A549 (cell line): ENCODE data around the gene TRAF3. TPM values are rescaled to one million over a fixed set of nuclear protein-coding genes. Genes with fewer than 3 reads are reported as not detected.
A peak's percentile ranks its signal among the peaks of the same experiment; 100 is the strongest.

Experiments
- ATAC-seq, 2 experiments: fragments of 200-7000 bp in 1 of 2; fragments of >200 bp in 1 of 2; cut with Nextera tagmentation in 1 of 2; cut with Tn5 transposase in 1 of 2; 3 replicates each; pipeline versions ENCODE4 v1.8.0 to v1.9.1; 2018 to 2020; ENCODE audit warnings: mild to moderate bottlenecking in 1 of 2, moderate library complexity in 1 of 2
- CTCF ChIA-PET: fragments of 300-600 bp; sonication (Branson Sonifier 250); formaldehyde crosslinking; extraction: SDS; loops from one replicate; lab custom pipeline; 2021; ENCODE audit warnings: antibody characterized with exemption, inconsistent platforms; lab: Yijun Ruan, JAX
- POLR2A ChIA-PET: fragments of 350-600 bp; formaldehyde crosslinking; extraction: SDS; loops from one replicate; lab custom pipeline; 2021; ENCODE audit warnings: antibody characterized with exemption, inconsistent platforms; lab: Yijun Ruan, JAX
- DNase-seq, 2 experiments: peaks; one replicate each; pipeline versions ENCODE4 v3.0.0 to v3.0.0-alpha.2; 2011 to 2016; ENCODE audit warnings: low read depth in 1 of 2, low spot score in 1 of 2
- FAIRE-seq: peaks from 2 replicates; lab custom pipeline; 2011; peaks lifted over from hg19 to GRCh38; lab: Jason Lieb, UNC
- H3K27ac ChIP-seq, 2 experiments: fragments of >200 bp; sonication (Bioruptor Twin); formaldehyde crosslinking; 3 replicates each; pipeline ENCODE4 v1.5.1; 2016 to 2017
- H3K4me1 ChIP-seq: fragments of >200 bp; sonication (Bioruptor Twin); formaldehyde crosslinking; 3 replicates; pipeline ENCODE4 v1.6.1; 2016
- H3K4me2 ChIP-seq: fragments of >200 bp; sonication (Bioruptor Twin); formaldehyde crosslinking; 3 replicates; pipeline ENCODE4 v1.6.1; 2016
- H3K4me3 ChIP-seq: fragments of >200 bp; sonication (Bioruptor Twin); formaldehyde crosslinking; 3 replicates; pipeline ENCODE4 v1.5.1; 2016
- H3K9me3 ChIP-seq: fragments of >200 bp; sonication (Bioruptor Twin); formaldehyde crosslinking; 3 replicates; pipeline ENCODE4 v1.6.1; 2016
- BHLHE40 ChIP-seq: IDR thresholded peaks from 2 replicates; pipeline ENCODE4 v1.6.1; 2012; ENCODE audit warnings: low read depth, low read length, inconsistent platforms
- CBX8 ChIP-seq: fragments of 200-600 bp; sonication (generic); IDR thresholded peaks from 2 replicates; pipeline ENCODE4 v1.6.1; 2016
- EHMT2 ChIP-seq: fragments of 200-600 bp; sonication (generic); IDR thresholded peaks from 2 replicates; pipeline ENCODE4 v1.6.1; 2016; ENCODE audit warnings: antibody characterized with exemption, low read depth, mild to moderate bottlenecking, moderate library complexity
- EP300 ChIP-seq, 2 experiments: fragments of >200 bp; sonication (Bioruptor Twin); formaldehyde crosslinking; IDR thresholded peaks; 2 replicates in 1 of 2; 3 replicates in 1 of 2; pipeline ENCODE4 v1.6.1; 2016 to 2017
- HDAC2 ChIP-seq: fragments of 200-600 bp; sonication (generic); IDR thresholded peaks from 2 replicates; pipeline ENCODE4 v1.6.1; 2016
- HEYL ChIP-seq: fragments of 250-450 bp; sonication (Bioruptor Pico); IDR thresholded peaks from 2 replicates; pipeline ENCODE4 v1.8.0; 2021; ENCODE audit warnings: mild to moderate bottlenecking, moderate library complexity
- HOXA7 ChIP-seq: fragments of 250-450 bp; sonication (Bioruptor Pico); IDR thresholded peaks from 2 replicates; pipeline ENCODE4 v1.5.0; 2020; ENCODE audit warnings: mild to moderate bottlenecking, moderate library complexity
- HOXB13 ChIP-seq: fragments of 250-450 bp; sonication (Bioruptor Pico); IDR thresholded peaks from 2 replicates; pipeline ENCODE4 v1.5.0; 2020; ENCODE audit warnings: low read depth, mild to moderate bottlenecking, moderate library complexity
- JUN ChIP-seq, 2 experiments: fragments of >200 bp; sonication (Bioruptor Twin); formaldehyde crosslinking; IDR thresholded peaks; 2 replicates in 1 of 2; 3 replicates in 1 of 2; pipeline ENCODE4 v1.6.1; 2016 to 2017
- KDM1A ChIP-seq: fragments of 200-600 bp; sonication (generic); IDR thresholded peaks from 2 replicates; pipeline ENCODE4 v1.6.1; 2016; ENCODE audit warnings: low read depth, mild to moderate bottlenecking
- MAFK ChIP-seq: fragments of 450-650 bp; IDR thresholded peaks from 2 replicates; pipeline ENCODE4 v1.6.1; 2014; ENCODE audit not compliant: partially characterized antibody
- MAZ ChIP-seq: fragments of 150-350 bp; IDR thresholded peaks from 2 replicates; pipeline ENCODE4 v1.6.1; 2014; ENCODE audit warnings: antibody characterized with exemption, low read depth, low read length, borderline replicate concordance
- MYC ChIP-seq: IDR thresholded peaks from 2 replicates; pipeline ENCODE4 v1.6.1; 2012; ENCODE audit warnings: mild to moderate bottlenecking, inconsistent platforms, low read length, improper control_type of control experiment, borderline replicate concordance
- NFE2L2 ChIP-seq: fragments of 150-350 bp; conservative IDR thresholded peaks from 2 replicates; pipeline ENCODE4 v1.6.1; 2014; ENCODE audit warnings: low read length
- NPAS2 ChIP-seq: fragments of 250-450 bp; sonication (Bioruptor Pico); IDR thresholded peaks from 2 replicates; pipeline ENCODE4 v1.8.0; 2022; ENCODE audit warnings: mild to moderate bottlenecking, moderate library complexity, borderline replicate concordance
- NR3C1 ChIP-seq: fragments of >200 bp; sonication (Bioruptor Twin); formaldehyde crosslinking; IDR thresholded peaks from 3 replicates; pipeline ENCODE4 v1.6.1; 2017
- POLR2A ChIP-seq: IDR thresholded peaks from 2 replicates; pipeline ENCODE4 v1.6.1; 2012; ENCODE audit warnings: mild to moderate bottlenecking, low read length
- RARB ChIP-seq: fragments of 250-450 bp; sonication (Bioruptor Pico); IDR thresholded peaks from 2 replicates; pipeline ENCODE4 v1.8.0; 2021; ENCODE audit warnings: mild to moderate bottlenecking, moderate library complexity
- TFCP2L1 ChIP-seq: fragments of 250-450 bp; sonication (Bioruptor Pico); IDR thresholded peaks from 2 replicates; pipeline ENCODE4 v1.5.0; 2021; ENCODE audit warnings: mild to moderate bottlenecking
- ZFP36 ChIP-seq: fragments of 450-650 bp; IDR thresholded peaks from 2 replicates; pipeline ENCODE4 v1.6.1; 2014; ENCODE audit warnings: borderline replicate concordance; ENCODE audit not compliant: partially characterized antibody
- ZSCAN20 ChIP-seq: fragments of 250-450 bp; sonication (Bioruptor Pico); IDR thresholded peaks from 2 replicates; pipeline ENCODE4 v1.8.0; 2022; ENCODE audit warnings: mild to moderate bottlenecking, moderate library complexity
- WGBS: methylation state at CpG from one replicate; pipeline ENCODE4 v1.1.6; 2017; ENCODE audit errors: missing lambda C conversion rate; 5-methylcytosine and 5-hydroxymethylcytosine counted together
- polyA plus RNA-seq, 4 experiments: library from polyadenylated mRNA; depleted of rRNA in 3 of 4; stranded (reverse); fragments of >200 nt; fragmentation: RNase III in 1 of 4; extraction: RNeasy Plus Mini Kit Qiagen cat#74134 plus additional on column Dnase treatment in 1 of 4; gene quantifications; 2 replicates in 3 of 4; 3 replicates in 1 of 4; pipeline ENCODE4 v1.2.3, GENCODE V29; 2011 to 2017
- TF ChIP-seq, protein P1 (sequence below): fragments of 450-650 bp; IDR thresholded peaks from 2 replicates; pipeline ENCODE4 v1.6.1; 2014; ENCODE audit warnings: antibody characterized with exemption
- TF ChIP-seq, protein P2 (sequence below): IDR thresholded peaks from 2 replicates; pipeline ENCODE4 v1.6.1; 2012

TRAF3 gene
- polyA plus RNA-seq, 2 of the 4 experiments (the other 2 are of a cell fraction) = 20.2 to 25.5 TPM

DNA sequence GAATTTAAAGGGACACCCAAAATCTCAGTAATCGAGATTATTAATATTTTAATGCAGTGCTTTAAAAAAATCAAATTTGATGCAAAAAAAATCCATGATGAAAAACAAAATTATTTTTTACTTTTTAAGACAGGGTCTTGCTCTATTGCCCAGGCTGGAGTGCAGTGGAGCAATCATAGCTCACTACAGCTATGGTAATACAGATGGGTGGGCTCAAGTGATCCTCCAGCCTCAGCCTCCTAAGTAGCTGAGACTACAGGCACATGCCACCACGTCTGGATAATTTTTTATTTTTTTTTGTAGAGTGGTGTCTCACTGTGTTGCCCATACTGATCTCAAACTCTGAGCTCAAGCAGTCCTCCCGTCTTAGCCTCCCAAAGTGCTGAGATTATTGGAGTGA lies 62.9 kb downstream of the TRAF3 start:
- FAIRE-seq (no peak), DNase-seq (no peak)
- Histone ChIP-seq H3K4me1 (no peaks in the 10 kb centered on the region), H3K9me3 (no peaks in the 10 kb centered on the region), H3K4me3 (no peak overlapping the region), H3K4me2 (no peak overlapping the region)
- TF ChIP-seq EP300 (IDR thresholded peaks at IDR 0.05) (no peak), RARB (no peak), JUN (IDR thresholded peaks at IDR 0.05) (no peak), NFE2L2 (no peak), MYC (no peak), ZSCAN20 (CRISPR knock-in tag) (no peak), ZFP36 (no peak), KDM1A (no peak), POLR2A (no peak), HDAC2 (no peak), MAFK (no peak), HOXA7 (no peak), NR3C1 (no peak), TFCP2L1 (CRISPR knock-in tag) (no peak), MAZ (no peak), CBX8 (no peak), HEYL (CRISPR knock-in tag) (no peak), NPAS2 (no peak)
- TF ChIP-seq, all 56 proteins: peak for 0
- POLR2A ChIA-PET = no interaction called here
- CTCF ChIA-PET = no interaction called here
- WGBS = 90% methylated on average over 3 of the region's 3 CpGs
- no peak for ATAC-seq
- H3K27ac ChIP-seq = no peak overlapping the region

DNA sequence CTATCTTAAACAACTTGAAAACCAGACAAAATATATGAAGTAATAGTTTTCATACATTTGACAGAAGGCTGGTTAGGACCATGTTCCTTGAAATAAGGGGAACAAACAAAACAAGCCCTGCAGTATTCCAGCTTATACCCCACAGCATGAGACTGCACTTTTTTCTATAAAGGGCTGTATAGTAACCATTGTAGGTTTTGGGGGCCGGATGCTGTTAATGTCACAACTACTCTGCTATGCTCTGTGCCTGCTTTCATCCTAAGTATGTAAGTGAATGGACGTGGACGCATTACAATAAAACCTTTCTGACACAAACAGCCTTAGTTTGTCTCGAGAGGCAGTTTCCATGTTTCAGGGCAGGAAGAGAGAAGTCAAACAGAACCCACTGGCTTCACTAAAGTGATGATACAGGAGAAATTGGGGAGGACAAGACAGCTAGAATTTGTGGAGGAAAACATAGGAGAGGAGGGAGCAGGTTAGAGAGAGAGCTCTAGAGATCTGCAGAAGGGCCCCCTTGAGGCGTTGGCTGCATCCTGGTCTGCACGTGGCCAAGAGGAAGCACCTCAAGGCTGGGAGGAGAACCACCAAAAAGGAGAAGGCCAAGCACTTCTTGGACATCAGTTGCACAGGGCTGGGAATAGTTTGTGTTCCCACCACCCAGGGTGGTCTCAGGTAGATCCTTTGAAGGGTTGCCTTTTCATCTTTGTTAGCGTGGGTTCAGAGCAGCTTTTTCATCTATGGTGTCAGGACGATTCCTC lies 63.7 kb downstream of the TRAF3 start:
- FAIRE-seq = no peak
- ATAC-seq = no peak; a peak in 1 of 6 replicates
- ChIA-PET POLR2A (no interaction called here), CTCF (no interaction called here)
- H3K27ac ChIP-seq = no peak overlapping the region
- no peaks in the 10 kb centered on the region for H3K4me1 ChIP-seq
- peak; percentile 4 for TF ChIP-seq MAFK
- TF ChIP-seq, protein P1, sequence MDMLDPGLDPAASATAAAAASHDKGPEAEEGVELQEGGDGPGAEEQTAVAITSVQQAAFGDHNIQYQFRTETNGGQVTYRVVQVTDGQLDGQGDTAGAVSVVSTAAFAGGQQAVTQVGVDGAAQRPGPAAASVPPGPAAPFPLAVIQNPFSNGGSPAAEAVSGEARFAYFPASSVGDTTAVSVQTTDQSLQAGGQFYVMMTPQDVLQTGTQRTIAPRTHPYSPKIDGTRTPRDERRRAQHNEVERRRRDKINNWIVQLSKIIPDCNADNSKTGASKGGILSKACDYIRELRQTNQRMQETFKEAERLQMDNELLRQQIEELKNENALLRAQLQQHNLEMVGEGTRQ = no peak
- no peaks in the 10 kb centered on the region for H3K9me3 ChIP-seq
- no peak overlapping the region for H3K4me2 ChIP-seq
- no peak overlapping the region for H3K4me3 ChIP-seq
- DNase-seq = no peak
- 89% methylated on average over 8 of the region's 8 CpGs for WGBS

DNA sequence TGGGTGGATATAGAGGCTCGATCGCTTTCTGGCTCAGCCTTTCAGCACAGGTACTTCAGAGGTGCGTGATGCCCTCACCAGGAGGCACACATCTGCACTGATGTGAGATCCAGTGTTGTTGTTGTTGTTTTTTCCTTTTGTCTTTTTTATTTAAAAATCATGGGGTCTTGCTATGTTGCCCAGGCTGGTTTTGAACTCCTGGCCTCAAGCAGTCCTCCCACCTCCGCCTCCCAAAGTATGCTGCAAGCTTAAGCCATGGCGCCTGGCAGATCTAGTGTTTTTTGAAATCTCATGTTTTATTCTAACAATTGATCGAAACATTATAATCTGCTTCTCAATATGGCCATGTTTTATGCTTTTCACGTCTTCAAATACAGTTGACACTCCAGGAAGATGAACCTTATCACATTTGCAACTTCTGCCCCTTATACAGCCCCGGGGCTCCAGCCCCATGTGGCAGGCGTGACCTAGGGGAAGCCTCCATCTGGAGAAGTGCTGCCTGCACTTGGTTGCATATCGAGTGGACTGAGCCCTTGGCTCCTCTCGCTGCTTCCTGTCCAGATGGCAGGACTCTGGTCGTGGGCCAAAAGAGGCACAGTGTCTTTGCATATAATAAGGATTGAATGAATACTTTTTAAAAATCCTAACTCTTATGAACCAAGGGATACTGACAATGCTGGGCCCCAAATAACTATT lies 71.7 kb downstream of the TRAF3 start:
- peak overlapping the region in 1 of 2 experiments; percentile 17; a peak in 1 of 6 replicates for H3K27ac ChIP-seq
- no peak for TF ChIP-seq BHLHE40
- TF ChIP-seq, protein P2, sequence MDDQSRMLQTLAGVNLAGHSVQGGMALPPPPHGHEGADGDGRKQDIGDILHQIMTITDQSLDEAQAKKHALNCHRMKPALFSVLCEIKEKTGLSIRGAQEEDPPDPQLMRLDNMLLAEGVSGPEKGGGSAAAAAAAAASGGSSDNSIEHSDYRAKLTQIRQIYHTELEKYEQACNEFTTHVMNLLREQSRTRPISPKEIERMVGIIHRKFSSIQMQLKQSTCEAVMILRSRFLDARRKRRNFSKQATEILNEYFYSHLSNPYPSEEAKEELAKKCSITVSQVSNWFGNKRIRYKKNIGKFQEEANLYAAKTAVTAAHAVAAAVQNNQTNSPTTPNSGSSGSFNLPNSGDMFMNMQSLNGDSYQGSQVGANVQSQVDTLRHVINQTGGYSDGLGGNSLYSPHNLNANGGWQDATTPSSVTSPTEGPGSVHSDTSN = no peak
- no peak for TF ChIP-seq HOXB13 (CRISPR knock-in tag)
- TF ChIP-seq HOXA7 = no peak
- TF ChIP-seq JUN (IDR thresholded peaks at IDR 0.05) = no peak
- TF ChIP-seq, protein P1 = no peak
- TF ChIP-seq EHMT2 = no peak
- no peak overlapping the region for H3K4me2 ChIP-seq
- H3K4me3 ChIP-seq = no peak overlapping the region
- CTCF ChIA-PET = interaction anchor here (0.9 to 1.5 kb wide), 2 partner anchors 19 to 22 kb away, joined by 3 read pairs; no protein-coding TSS in a partner anchor
- 84% methylated on average over 12 of the region's 12 CpGs for WGBS
- no peaks in the 10 kb centered on the region for H3K9me3 ChIP-seq
- POLR2A ChIA-PET = no interaction called here
- DNase-seq (no peak), ATAC-seq (peak in 1 of 2 experiments; percentile 34; a peak in 2 of 6 replicates), FAIRE-seq (no peak)
- H3K4me1 ChIP-seq = no peaks in the 10 kb centered on the region
